ENCODE results near the gene ALPL.

Gene ALPL

DNA sequence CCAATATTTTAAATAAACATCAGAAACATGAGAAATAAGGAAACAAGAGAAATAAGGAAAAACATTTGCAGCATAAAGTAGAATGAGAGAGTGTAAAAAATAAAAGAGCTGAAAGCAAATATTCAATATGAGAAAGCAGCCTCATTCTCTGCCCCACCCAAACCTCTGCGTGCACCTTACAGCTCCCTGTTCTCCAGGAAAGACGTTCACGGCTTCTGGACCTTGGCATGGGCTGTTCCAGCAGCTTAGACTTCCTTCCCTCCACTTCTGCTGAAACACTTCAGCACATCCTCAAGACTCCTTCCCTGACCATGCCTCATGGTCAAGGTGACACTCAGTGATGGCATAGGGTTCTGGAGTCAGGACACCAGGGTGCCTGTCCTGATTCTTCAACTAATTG is 23.3 kb downstream of the ALPL start:
- DNase-seq = no peak

GRCh38 chr1:21532992-21533534 is 23.8 kb downstream of the ALPL start:
- DNase-seq = no peak

- no peak for DNase-seq
These were observed 24.9 kb downstream of the ALPL start for GRCh38 chr1:21534146-21534545.

- no peak for DNase-seq
These were observed 25.6 kb downstream of the ALPL start for GRCh38 chr1:21534674-21535378.

- DNase-seq = no peak
These were observed 27.0 kb downstream of the ALPL start for GRCh38 chr1:21536218-21536617.

DNA sequence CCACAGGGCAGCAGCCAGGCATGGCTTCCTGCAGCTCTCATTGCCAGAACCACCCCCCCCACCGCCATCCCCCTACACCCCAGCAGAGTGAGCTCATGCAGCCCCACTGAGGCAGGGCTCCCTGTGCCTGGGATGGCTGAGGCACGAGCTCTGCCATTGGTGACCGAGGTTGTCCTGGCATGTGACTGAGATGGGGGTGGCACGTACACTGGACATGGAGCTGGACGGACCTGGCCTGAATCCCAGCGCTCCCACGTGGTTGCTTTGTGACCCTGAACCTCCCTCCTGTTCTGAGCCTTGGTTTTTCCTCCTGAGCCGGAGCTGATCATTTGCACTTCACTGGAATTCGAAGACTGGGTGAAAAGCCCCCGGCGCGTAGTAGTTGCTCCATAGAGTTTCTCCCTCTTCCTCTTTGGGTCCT is 28.3 kb downstream of the ALPL start:
- no peak for DNase-seq

DNA sequence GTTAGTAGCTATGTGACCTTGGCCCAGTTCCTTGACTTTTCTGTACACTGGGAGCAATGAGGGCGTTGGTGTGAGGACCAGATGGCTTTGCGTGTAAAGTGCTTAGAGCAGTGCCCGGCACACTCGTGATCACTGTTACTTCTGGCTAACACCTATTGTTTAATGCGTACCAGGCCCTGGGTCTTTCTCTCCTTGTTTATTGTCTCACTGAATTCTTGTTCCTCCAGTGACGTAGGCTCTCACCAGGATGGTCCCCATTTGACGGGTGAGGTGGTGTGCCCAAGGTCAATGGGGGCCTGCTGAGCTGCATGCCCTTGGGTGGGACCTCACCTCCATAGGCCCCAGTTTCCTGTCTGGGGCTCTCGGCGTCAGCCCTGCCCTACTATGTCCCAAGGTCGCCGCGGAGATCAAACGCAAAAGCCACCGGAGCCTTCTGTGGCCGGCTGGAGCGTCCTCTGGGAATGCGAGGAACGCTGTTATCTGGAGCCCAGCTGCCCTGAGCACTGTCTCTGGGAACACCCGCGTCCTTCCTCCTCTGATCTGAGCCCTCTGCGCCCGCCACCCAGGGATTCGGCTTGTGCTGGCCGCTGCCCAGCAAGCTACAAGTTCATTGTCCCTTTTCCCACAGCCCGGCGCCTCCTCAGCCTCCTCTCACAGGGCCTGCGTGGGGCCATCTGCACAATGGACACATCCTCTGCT is 28.9 kb downstream of the ALPL start:
- no peak for DNase-seq

- DNase-seq = no peak
These were observed 30.7 kb downstream of the ALPL start for GRCh38 chr1:21539933-21540332.

DNA sequence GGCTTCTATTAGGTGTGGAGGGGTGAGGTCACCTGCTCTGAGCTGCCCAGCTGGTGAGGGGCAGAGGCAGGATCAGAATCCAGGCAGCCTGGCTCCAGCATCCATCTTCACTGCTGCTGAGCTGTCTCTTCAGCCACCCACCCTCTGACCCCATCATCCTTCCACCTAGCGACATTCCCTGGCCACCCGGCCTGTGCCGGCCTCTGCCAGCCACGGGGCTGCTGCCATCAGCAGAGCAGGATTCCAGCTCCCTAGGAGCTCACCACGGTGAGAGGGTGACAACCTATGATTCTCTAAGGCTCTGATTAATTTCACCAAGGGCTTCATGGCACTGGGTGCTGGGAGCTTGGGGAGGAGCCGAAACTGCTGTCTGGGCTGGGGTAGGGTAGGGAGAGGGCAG is 32.1 kb downstream of the ALPL start:
- DNase-seq = no peak

DNA sequence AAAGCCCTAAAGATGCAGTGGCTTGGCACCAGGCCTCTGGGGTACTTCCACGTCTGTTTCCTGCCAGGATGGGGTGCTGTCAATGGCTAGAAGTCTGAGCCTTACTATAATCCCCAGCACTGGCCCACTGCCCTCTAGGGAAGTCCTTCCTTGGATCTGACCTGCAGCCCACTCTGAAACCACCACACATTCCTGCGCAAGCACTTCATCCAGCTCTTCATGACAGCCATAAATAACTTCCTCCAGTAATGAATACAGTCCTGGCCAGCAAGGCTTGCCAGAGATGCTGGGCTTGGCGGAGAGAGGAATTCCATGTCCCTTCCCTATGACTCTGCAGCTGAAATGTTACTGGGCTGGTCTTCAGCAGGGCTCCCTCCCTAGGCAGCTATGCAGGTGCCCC is 32.6 kb downstream of the ALPL start:
- DNase-seq = no peak

GRCh38 chr1:21543598-21543997 is 34.4 kb downstream of the ALPL start:
- no peak for DNase-seq

GRCh38 chr1:21544095-21544494 is 34.9 kb downstream of the ALPL start:
- DNase-seq = no peak

GRCh38 chr1:21546122-21546825 is 37.1 kb downstream of the ALPL start:
- no peak for DNase-seq

GRCh38 chr1:21547876-21548275 is 38.7 kb downstream of the ALPL start:
- DNase-seq = no peak

DNA sequence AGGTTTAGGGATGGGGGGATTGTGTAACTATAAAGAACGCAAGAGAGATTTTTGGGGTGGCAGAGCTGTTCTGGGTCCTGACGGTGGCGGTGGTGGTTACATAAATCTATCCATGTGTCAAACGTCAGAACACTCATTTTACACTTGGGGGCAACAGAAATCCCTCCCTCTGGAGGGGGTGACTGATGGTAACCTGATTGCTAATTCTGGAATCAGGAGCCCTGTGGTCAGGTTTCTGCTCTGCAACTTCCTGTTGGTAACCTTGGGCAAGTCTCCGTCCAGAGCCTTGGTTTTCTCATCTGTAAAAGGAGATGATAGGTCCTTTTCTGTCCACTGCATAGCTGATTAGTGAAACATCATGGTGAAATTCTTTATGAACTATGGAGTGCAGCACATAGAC is 40.9 kb downstream of the ALPL start:
- DNase-seq = no peak

DNA sequence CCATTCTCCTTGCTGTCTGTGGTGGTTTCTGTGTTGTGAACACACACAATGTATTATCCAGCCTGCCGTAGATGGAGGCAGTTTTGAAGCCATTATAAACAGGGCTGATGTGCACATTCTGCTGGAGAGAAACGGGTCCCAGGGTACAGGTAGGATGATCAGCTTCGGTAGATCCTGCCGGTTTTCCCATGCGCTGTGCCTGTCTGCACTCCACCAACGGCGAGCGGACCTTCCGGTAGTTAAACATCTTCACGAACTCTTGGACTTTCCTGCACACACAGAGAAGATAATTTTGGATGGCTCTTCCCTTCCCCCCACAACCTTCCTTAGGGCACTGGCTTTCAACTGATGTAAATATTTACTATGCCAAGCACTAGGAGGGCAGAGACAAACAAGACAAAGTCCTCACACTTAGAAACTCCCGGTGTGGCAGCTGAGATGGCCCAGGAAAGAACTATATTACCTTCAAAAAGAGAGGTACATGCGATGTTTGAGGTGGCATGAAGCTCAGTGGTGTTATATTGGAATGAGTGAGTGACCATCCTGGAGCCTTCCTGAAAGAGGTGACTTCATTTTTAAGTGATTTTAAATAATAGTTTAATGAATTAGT is 41.7 kb downstream of the ALPL start:
- no peak for DNase-seq

DNA sequence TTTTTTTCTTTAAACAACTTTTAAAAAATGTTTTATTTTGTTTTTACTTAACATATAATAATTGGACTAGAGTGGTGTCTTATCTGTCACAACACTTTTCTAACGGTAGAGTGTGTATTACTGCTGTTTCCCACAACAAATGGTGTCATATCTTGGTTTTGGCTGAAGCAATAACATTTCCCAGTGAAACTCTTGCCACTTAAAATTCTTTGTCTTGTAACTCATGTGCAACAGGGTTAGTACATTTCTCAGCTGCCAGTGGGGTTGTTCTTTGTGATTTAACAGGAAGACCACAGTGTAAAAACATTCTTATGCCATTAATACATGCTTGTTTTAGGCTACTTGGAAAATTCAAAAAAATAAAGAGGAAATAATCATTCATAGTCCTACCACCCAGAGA is 43.5 kb downstream of the ALPL start:
- no peak for DNase-seq

DNA sequence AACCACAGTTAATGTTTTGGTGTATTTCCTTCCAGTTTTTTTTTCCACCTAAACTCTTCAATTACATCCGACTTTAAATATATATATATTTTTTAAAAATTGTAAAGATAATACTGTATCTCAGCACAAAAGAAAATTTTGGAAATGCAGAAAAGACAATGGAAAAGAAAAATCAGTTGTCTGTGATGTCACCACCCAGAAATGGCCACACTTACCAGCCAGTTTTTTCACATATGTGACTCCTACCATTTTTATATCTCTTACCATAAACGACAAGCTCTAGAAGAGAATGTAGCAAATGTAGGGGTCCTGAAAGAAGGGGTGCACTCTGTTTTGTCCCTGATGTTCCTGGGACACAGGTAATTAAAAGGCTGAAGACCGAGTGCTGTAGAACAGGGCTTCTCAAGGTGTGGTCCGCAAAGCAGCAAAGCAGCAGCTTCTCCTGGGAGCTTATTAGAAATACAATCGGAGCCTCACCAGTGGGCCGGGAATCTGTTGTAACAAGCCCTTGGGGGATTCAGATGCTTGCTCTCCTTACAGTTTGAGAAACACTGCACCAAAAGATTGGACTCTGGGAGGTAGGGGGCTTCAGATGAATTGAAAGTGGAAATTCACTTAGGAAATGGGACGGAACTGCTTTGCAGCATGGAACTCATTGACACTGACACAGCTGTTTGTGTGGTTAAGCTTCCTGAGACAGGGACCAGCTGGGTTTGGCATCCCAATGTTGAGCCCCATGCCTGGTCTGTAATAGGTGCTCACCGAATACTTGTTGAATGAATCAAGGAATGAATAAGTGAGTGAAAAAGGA is 44.1 kb downstream of the ALPL start:
- no peak for DNase-seq

- DNase-seq = no peak
These were observed 50.8 kb downstream of the ALPL start for GRCh38 chr1:21559788-21560567.

GRCh38 chr1:21560916-21561638 is 51.9 kb downstream of the ALPL start:
- DNase-seq = no peak

GRCh38 chr1:21562896-21563295 is 53.7 kb downstream of the ALPL start:
- DNase-seq = no peak

Measured in activated T-cell treated with anti-CD3 and anti-CD28 coated beads for 4 hours (primary cell).